GM13976 (cell line): ENCODE measurements around the gene KCNMB2.

Source experiments
- DNase-seq: peaks from one replicate; pipeline ENCODE4 v3.0.0; 2012; ENCODE audit warnings: low spot score
- CTCF ChIP-seq: IDR thresholded peaks from 2 replicates; pipeline ENCODE4 v1.5.1; 2012; ENCODE audit warnings: borderline replicate concordance, mild to moderate bottlenecking; ENCODE audit not compliant: insufficient read depth; ENCODE audit errors: extremely low read depth, missing control alignments, control extremely low read depth
- in situ Hi-C: fragments of 300-500 bp; cut with MboI; formaldehyde crosslinking; loops from one replicate; pipeline ENCODE4 v1.12.0; 2022; ENCODE audit warnings: low sequenced_read_pairs, mixed read lengths, inconsistent platforms; ENCODE audit not compliant: unreplicated experiment

Gene KCNMB2

DNA sequence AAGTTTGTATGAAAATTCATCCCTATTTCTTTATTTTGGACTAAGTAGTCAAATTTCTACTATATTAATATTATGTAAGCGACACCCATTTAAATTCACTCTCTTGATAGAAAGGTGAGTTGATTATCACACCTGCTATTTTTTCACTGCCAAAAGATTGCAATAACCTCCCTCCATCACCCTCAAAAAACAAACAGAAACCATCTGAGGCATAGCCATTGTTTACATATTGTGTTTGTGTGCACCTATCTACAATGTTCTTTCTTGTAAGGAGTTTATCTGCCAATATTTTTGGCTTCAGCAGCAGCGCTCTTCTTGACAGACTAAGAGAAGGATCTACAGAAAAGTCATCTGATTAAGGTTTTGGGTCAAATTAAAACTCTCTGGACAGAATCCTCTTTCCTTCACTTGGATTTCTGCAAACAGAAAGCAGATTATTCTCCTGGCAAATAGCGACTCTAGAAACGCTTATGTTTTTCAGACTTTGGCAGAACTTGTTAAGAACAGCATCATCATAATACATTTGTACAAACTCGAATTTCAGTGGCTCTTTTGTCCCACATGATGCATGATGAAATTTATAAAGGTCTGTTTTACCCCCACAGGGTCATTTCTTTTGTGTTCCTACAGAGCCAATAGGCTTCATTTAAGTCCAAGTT is 48.6 kb downstream of the KCNMB2 start:
- in situ Hi-C loops: no loop called here
- no peak for TF ChIP-seq CTCF
- DNase-seq: no peak

DNA sequence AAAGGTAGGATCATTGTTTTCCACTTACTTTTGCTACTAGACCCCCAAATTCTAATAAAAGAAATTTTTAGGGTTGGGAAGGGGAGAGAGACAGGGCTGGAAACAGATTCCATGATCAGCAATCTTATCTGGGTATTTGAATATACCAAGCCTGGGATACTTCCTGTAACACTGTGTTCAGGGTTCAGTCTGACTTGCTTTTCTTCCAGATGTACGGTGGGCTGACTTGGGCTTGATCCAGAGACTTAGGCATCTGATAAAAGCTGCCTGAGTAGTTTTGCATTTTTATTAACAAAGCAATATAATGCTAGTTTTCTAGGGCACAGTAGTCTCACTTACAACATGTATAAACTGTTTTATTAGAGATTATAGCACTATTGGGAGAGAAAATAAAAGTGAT is 49.2 kb downstream of the KCNMB2 start:
- TF ChIP-seq CTCF: no peak
- DNase-seq: no peak
- in situ Hi-C loops: no loop called here

- in situ Hi-C loops: no loop called here
- DNase-seq: no peak
- no peak for TF ChIP-seq CTCF
These were observed 49.8 kb downstream of the KCNMB2 start for GRCh38 chr3:178586076-178586475.

DNA sequence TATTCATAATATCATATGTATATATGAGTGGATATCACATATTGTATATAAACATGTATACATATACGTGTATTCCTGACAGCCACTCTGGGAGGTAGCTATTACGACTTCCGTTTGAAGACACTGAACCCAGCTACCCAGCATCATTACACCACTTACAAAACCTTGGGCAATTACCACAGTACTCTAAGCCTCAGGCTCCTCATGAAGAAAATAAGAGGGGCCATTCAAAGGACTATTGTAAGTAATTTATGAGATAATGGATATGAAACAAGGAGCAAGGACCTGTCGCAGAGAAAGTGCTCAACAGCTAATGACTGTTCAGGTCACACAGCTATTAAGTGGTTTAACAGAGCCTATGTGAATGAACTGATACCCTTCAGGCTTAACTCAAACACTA is 52.4 kb downstream of the KCNMB2 start:
- no peak for TF ChIP-seq CTCF
- no peak for DNase-seq
- in situ Hi-C loops: no loop called here

DNA sequence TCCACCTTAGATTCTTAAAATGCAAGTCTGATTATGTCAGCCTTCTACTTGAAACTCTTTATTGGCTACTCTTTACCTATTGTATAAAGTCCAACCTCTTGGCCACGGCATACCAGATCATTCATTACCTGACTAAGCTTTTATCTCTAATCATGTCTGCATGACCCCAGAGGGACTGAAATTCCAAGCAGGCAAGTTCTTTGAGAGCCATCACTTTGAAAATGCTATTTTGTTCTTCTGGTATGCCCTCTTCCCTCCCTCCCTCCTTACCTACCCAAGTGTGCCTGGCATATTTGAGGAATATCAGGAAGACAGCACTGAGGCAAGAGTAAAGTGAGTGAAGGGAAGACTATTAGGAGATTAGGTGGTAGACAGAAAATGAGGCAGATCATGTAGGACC is 57.5 kb downstream of the KCNMB2 start:
- no peak for DNase-seq
- no peak for TF ChIP-seq CTCF
- in situ Hi-C loops: no loop called here

GRCh38 chr3:178597371-178597770 is 61.1 kb downstream of the KCNMB2 start:
- no peak for DNase-seq
- TF ChIP-seq CTCF: no peak
- in situ Hi-C loops: no loop called here
